ENCODE results near the gene GRIN2D.

GRIN2D gene

DNA sequence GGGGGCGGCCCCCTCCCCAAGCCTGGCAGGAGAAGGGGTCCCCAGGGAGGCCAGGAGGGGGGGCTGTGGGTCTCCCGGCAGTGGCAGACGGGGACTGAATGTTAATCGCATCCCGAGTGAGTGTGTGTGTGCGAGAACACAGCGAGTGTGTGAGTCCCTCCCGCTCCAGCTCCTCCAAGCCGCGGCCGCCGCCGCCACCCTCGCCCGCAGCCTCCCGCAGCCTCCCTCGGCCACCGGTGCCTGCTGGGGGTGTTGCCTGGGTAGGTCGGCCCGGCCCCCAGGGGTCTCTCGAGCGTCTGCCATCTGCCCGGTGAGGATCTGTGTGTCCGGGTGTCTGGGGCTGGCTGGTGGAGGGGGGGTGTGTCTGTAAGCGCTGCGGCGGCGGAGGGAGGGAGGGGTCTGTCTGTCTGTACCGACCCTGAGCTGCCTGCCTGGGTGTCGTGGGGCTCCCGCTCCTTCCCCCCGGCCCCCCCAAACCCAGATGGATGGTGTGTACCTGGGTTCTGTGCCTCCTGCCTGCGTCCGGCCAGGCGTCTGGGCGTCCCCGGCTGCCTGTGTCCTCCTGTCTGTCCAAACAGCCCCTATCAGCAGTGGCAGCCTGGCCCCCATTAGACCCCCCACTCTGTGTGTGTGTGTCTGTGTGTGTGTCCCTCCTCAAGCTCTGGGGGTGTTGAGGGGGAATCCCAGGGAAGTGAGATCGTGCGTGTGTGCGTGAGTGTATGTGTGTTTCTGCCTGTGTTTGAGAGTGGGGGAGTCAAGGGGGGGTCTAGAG is at the start of gene GRIN2D:
TSS of gene GRIN2D (plus strand) at position 110 of the 772 bp plus-strand sequence. CDS start 4,725 bp downstream, outside the sequence.
- no peak for DNase-seq (ENCODE audit: low spot score)

DNA sequence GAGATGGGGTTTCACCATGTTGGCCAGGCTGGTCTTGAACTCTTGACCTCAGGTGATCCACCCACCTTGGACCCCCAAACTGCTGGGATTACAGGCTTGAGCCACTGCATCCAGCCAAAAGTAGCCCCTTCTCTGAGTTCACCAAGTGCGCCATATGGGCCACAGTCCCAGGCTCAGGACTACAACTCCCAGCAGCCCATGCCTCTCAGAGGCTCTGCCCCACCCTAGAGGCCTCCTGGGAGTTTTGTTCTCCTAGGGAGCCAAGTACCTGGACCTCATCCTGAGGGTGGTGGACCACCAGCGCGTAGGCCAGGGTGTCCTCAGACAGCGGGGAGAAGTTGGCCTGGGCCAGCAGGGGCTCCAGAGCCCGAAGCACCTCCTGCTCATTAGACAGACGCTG is 48.6 kb upstream of the GRIN2D start:
- no peak for DNase-seq (ENCODE audit: low spot score)

DNA sequence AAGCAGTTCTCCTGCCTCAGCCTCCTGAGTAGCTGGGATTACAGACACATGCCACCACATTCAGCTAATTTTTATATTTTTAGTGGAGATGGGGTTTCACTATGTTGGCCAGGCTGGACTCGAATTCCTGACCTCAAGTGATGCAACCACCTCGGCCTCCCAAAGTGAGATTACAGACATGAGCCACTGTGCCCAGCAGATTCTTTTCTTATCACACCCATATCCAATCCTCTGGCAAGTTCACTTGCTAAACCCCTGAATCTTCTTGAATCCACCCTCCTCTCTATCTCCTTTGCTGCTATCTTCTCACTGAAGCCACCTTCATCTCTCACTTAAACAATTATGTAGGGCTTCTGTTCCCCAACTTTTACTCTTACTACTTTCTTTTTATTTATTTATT is 47.3 kb upstream of the GRIN2D start:
- no peak for DNase-seq (ENCODE audit: low spot score)

DNA sequence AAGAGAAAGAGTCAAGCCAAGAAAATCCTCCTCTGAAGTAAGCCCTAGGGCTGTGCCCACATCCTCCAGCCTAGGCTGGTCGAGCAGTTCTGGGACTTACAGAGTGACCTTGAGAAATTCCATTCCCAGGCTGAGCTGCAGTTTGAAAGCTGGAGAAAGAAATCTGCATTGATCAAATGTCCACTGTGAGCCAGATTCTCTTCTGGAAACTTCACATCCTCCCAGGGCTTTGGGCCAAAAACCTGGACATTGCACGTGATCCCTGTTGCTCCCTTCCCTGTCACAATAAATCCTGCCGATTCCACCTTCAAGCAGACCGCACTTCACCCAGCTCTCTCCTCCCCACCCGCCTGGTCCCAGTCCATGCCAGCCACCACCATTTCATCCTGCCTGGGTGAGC is 45.4 kb upstream of the GRIN2D start:
- no peak for DNase-seq (ENCODE audit: low spot score)

DNA sequence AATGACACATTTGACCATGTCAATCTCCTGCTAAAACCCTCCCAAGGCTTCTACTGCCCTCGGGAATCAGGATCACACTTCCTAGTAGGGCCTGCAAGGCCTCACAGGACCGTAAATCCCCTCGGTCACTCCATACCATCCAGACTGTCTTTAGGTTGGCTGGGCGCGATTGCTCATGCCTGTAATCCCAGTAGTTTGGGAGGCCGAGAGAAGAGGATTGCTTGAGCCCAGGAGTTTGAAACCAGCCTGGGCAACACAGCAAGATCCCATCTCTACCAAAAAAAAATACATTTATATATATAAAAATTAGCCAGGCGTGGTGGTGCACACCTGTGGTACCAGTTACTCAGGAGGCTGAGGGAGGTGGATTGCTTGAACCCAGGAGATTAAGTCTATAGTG is 44.7 kb upstream of the GRIN2D start:
- DNase-seq (ENCODE audit: low spot score) = no peak

DNA sequence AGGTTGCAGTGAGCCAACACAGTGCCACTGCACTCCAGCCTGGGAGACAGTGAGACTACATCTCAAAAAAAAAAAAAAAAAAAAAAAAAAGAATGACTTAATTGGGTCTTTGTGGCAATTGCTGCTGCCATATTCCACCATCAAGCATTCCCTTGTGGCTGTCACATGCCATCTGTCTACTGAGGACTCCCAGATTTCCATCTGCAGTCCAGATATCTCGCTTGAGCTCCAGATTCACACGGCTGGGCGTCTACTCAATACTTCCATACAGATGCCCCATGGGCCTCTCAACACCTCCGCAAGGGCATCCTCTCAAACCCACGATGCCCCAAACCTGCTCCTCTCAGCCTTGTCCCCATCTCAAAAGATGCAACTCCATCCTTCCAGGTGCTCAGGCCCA is 42.6 kb upstream of the GRIN2D start:
- DNase-seq (ENCODE audit: low spot score) = no peak

DNA sequence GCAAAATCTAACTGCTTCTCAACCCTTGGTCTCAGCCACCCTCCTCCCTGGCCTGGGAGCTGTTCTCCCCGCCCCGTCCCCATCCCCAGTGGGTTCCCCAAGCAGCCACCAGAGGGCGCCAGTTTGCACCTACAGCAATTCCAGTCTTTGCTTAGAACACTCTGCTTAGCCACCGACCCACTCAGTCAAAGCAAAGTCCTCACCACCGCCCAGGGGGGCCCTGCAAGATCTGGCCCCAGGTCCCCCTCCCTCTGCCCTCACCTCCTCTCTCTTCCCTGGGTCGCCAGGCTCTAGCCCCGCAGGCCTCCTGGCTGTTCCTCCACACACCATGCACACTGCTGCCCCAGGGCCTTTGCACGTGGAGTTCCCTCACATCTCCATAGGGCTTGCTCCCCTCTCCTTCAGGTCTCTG is 42.1 kb upstream of the GRIN2D start:
- DNase-seq (ENCODE audit: low spot score) = peak; percentile 76

DNA sequence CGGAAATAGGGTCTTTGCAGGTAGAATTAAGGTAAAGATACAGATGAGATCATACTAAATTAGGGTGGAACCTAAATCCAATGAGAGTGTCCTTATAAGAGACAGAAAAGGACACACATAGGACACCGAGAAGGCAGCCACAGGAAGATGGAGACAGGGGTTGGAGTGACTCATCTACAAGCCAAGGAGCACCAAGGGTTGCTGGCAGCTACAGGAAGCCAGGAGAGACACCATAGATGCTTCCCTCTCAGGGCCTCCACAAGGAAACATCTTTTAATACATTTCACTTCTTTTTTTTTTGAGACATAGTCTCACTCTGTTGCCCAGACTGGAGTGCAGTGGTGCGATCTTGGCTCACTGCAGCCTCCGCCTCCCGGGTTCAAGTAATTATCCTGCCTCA is 39.8 kb upstream of the GRIN2D start:
- DNase-seq (ENCODE audit: low spot score) = no peak

DNA sequence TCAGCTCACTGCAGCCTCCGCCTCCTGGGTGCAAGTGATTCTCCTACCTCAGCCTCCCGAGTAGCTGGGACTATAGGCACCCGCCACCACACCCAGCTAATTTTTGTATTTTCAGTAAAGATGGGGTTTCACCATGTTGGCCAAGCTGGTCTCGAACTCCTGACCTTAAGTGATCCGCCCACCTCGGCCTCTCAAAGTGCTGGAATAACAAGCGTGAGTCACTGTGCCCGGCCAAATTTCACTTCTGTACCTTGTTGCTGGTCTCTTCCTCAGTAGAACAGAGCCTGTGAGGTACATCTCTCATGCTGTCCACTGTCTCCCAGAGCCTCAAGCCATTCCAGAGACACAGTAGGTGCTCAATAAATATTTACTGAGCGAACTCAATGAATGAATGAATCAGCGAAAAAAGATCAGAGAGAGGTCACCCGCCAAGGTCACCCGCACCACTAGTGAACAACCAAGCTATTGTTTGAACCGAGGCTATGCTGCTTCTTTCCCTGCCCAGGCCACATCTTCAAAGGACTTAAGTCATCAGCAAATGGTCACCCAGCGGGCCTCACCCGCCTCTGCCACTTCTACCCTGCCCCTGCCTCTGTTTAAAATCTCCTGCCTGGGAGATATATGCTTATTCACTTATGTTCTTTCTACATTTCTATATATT is 39.0 kb upstream of the GRIN2D start:
- DNase-seq (ENCODE audit: low spot score) = no peak

DNA sequence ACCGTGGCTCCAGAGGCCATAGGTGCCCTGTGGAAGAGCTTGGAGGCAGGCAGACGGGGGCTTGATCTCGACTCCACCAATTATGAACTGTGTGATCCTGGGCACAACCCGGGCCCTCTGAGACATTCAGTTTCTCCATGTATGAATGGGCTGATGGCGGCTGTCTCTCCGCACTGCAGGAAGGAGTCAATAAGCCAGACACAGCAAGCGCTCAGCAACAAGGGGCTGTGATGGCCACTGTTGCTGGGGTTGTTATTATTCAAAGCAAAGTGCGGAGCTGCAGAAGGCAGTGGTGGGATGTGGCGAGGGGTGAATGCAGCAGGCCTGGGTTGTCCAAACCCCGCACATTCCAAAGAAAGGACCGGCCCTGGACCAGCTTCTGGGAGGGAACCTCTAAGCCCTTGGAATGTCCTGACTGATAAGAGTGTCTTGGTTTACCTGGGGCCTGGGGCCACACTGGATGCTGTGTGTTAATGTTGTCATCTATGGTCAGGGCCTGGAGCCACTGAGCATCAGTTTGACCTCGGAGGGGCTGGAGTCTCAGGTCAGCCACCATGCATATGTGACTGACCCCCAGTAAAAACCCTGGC is 38.0 kb upstream of the GRIN2D start:
- DNase-seq (ENCODE audit: low spot score) = no peak

DNA sequence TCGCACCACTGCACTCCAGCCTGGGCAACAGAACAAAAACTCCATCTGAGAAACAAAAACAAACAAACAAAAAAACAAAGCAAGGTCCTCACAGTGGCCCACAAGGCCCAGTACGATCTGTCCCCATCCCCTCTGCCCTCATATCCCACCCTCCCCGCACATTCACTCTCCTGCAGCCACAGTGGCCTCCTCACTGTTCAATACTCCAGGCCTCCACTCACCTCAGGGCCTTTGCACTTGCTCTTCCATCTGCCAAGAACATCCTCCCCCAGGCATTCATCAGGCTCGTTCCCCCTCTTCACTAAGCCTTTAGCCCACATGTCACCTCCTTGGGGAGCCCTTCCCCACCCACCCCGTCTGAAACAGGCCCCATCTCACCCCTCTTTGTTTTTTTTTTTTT is 34.3 kb upstream of the GRIN2D start:
- DNase-seq (ENCODE audit: low spot score) = no peak

DNA sequence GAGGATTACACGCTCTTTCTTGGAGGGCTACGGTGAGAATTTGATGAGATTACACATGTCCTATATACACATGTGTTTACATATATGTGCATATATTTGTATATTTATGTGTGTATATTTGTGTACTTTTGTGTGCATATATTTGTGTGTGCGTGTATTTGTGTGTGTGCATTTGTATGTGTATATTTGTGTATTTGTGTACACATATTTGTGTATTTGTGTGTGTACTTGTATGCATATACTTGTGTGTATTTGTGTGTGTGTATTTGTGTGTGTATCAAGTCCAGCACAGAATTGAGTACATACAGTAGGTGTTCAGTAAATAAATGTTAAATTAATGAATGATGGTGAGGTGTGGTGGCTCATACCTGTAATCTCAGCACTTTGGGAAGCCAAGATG is 31.6 kb upstream of the GRIN2D start:
- DNase-seq (ENCODE audit: low spot score) = no peak

DNA sequence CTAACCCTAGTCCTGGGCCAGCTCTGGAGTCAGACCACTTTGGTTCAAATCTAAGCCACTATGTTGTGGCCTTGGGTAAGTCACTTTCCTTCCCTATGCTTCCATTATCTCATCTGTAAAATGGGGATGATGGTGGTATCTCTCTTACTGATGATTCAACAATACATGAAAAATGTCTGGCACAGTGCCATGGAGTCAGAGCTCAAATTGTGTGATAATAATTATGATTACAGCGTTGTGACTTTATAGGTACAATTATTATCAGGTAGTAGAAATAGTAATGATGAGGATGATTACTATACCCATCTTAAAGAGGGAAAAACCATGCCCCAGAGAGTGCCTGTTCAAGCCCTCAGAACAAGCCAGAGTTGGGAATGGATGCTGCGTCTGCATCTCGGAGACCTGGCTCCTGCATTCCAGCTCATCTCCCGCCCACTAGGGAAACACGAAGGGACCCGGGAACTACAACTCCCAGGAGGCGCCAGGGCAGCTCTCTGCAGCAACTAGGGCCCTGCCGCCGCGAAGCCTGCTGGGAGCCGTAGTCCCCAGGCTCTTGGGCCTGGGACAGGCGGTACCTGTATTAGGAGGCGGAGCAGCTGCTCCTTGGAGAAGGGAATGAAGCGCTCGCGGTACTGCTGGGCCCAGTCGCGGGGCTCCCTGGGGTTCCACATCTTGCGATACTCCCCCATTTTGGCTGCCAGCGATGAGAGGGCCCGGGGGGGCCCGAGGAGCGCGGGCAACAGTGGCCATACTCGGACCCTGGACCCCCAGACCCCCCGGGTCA is 30.6 kb upstream of the GRIN2D start:
- peak; percentile 93 for DNase-seq (ENCODE audit: low spot score)

DNA sequence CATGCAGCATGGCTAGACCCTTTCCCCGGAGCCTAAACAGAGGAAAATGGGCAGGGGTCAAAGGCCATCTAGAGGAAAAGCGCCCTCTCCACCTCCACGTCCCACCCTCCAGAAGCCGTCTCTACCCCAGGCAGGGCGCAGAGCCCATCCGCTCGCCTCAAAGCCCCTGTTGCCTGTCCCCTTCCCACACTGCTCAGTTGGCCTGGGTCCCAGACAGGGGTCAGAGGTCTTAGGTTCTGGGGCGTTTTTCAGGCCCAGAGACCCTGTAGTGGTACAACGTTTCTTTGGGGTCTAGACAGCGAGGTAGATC is 30.0 kb upstream of the GRIN2D start:
- no peak for DNase-seq (ENCODE audit: low spot score)

DNA sequence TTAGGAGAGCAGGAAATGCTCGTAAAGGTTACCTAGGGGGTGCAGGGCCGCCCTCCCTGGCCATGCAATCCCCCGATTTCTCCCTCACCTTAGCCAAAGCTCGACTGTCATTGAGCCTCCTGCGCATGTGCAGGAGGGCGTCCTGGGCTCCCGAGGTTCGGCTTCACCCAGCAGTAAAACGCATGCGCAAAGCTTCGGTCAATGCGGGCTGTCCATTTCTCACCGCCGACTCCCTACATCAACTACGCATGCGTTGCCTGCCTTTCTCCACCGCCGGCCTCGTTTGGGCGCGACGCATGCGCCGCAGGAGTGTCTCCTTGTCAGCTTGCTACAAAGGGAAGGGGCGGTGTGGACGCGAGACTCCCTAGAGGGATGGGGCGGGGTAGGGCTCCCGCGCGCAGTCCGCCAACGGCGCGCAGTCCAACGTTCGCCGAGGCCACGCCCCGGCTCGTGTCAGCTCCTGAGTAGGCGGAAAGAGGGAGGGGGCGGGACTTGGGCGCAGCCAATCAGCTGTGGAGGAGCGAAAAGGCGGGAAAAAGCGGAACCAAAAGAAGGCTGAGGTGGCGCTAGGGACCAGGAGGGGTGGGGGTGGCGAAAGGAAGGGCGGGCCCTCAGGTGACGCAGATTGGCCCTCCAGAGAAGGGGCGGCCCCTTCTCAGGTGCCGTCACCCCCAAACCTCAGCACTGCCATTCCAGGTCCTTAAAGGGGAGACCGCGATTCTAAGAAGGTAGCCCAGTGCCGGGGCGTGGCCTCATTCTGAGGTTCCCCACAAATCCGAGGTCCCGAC is 29.5 kb upstream of the GRIN2D start, which contains the start of the genes SYNGR4 and TMEM143:
TSS of gene SYNGR4 (plus strand) at position 558 of the 788 bp plus-strand sequence. CDS start 1,476 bp downstream, outside the sequence.
TSS of gene TMEM143 (minus strand) at position 131 of the 788 bp plus-strand sequence. CDS start at position 111, 20 bp downstream.
- peak; percentile 99 for DNase-seq (ENCODE audit: low spot score)

DNA sequence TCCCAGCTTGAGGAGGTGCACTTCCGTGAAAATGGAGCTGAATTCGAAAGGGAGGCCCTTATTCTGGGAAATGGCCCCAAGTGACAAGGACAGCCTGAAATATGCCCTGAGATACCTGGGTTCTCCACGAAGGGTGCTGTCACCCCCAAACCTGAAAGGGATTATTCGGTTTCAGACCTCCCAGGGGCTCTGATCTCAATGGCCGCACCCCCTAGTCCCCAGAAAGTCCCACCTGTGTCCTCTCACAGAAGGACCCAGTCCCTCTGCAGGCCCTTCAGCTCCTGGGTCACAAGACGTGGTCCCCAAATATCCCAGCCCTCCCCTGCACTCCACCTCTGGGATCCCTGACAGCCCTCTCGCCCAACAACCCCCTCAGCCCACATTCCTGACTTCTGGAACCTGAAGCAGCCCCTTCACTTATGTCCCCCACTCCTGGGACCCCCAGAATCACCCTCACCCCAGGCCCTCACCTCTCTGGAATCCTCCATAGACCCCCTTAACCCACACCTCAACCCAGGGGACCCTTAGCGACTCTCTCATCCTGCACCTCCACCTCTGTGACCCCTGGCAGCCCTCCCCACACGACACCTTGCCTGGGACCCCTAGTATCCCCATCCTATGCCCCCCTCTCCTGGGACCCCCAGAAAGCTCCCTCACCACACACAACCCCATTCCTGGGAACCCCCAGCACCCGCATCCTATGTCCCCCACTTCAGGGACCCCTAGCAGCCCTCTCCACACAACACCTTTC is 28.7 kb upstream of the GRIN2D start:
- DNase-seq (ENCODE audit: low spot score) = no peak

DNA sequence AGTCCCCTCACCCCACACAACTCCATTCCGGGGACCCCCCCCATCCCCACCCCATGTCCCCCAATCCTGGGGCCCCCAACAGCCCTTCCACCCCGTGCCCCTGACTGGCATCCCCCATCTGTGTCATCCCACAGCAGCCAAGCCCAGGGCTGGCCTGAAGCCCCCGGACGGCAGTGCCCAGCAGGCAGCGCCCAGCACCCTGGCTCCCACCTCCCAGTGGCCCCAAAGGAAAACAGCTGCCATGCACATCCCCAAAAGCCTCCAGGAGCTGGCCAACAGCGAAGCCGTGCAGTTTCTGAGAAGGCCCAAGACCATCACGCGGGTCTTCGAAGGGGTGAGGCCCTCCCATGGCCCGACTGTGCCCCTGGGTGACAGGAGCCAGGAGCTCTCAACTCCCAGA is 27.9 kb upstream of the GRIN2D start:
- no peak for DNase-seq (ENCODE audit: low spot score)

DNA sequence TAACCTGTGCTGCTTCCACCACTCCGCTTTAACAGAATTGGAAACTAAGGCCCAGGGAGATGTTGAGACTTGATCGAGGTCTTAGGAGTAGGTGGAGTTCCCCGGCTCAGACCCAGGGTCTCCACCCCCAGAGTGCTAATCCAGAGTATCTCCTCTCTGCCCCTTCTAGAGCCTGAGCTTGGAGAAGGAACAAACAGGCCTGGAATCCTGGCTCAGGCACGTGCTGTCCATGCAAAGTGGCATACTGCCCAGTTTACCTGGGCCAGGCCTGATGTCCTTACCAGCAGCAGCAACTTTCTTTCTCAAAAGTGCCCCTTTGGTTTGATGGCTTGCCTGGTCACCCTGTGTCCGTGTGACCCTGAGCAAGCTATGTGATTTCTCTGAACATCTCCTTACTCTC is 25.6 kb upstream of the GRIN2D start:
- no peak for DNase-seq (ENCODE audit: low spot score)

DNA sequence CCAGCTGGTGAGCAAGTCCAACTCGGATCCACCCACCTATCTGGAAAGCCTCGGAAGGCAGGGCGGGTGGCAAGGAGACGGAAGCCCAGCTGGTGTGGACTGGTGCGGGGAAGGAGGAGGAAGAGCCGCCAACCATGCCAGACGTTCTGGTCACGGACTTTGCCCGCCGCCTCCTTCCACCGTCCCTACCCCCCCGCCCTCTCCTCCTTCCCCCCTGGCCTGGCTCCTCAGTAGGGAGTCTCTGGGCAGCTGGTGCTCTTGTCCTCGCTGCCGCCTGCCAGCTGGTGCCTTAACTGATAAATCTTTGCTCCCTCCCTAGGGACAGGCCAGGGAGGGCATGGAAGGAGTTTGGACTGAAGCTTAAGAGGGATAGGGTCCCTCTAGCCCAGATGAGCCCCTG is 24.5 kb upstream of the GRIN2D start:
- no peak for DNase-seq (ENCODE audit: low spot score)

DNA sequence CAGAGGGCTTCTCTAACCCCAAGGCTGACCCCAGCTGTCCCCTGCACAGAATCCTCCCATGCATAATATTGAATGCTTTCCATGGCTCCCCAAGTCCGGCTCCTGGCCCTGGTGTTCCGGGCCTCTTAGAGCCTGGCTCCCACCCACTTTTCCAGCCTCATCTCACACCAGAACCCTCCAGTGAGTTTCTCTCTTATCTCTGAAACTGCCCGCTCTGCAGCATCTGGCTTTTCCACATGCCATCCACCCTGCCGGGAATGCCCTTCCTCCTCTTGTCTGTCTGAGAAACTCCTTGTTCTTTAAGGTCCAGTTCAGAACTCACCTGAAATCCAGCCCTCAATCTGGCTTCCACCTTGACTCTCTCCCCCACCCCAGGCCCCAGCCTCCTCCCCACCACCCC is 22.5 kb upstream of the GRIN2D start:
- DNase-seq (ENCODE audit: low spot score) = no peak

DNA sequence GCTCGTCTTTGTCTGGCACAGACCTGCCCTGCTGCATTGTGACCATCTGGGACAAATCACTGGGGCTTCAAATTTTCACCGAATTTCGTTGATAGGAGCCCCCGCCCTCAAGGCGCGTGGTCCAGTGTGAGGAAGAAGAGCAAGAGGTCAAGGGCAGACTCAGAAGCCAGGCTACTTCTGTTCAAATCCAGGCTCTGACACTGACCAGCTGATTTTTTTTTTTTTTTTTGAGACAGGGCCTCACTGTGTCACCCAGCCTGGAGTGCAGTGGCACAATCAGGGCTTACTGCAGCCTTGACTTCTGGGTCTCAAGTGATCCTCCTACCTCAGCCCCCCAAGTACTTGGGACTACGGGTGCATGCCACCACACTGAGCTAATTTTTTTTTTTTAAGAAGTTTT is 22.1 kb upstream of the GRIN2D start:
- no peak for DNase-seq (ENCODE audit: low spot score)
